Stimulated activated CD8-positive, alpha-beta memory T cell treated with anti-CD3 and anti-CD28 coated beads, Interleukin-4, amount 100 ng/mL, for 24 hours (primary cell): ENCODE results near the gene NEK5.
"Not testable (repeated sequence)": the region's sequence is repeated elsewhere in the genome, so short reads cannot be mapped to it uniquely, and the experiment has no call there.

ENCODE experiments used
- DNase-seq: peaks from one replicate; pipeline ENCODE4 v3.0.0-alpha.2; 2020; ENCODE audit warnings: low read depth

The NEK5 gene

DNA sequence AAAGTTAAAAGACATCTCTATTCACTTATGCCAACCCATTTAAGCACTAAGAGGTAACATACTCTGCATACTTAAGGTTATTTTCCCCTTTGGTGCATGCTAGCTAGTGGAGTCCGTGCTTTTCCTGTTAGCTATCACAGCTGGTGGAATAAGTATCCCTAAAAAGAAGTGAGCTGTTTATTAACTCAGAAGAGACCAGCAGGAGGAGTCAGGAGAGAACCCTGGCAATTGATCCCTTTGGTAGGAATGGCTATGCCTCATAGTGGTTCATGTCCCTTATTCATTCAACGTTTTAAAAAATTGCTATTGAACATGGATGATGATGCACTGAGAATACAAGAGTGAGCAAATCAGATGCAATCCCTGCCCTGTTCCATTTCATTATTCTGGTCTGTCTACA, 12.4 kb upstream of the NEK5 start:
- DNase-seq: no peak

DNA sequence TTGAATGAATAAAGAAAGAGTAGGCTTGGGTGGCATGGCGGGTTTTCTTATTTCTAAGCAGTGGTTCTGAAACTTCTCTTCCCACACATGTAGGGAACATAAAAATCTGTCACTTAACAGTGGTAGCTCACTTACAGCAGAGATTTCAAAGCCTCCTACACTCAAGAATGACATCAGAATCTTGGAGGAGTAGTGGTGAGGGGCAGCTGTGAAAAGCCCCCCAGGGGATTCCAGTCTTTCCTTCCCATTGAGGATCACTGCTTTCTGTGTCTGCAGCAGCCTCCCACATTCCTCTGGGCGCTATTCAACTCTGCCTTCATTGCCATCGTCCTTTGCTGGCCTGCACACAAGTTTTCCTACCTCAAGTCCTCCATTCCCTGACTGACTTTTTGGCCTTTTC, 8.6 kb upstream of the NEK5 start:
- DNase-seq: no peak

DNA sequence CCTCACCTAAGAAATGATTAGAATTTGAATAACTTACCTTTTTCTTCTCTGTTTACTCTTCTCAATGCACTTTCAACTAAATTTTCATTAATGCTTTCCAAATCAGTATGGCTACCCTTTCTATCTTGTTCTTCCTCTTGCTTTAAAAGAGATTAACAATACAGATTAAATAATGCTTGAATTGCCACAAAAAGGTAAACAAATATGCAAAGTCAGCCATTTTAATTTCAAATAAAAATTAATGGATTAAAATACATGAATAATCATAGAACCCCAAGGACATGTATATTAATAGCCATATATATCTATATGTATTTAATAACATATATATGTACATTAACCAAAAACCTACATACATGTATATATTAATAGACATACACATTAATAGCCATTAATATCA, 7.9 kb upstream of the NEK5 start:
- DNase-seq: no peak

DNA sequence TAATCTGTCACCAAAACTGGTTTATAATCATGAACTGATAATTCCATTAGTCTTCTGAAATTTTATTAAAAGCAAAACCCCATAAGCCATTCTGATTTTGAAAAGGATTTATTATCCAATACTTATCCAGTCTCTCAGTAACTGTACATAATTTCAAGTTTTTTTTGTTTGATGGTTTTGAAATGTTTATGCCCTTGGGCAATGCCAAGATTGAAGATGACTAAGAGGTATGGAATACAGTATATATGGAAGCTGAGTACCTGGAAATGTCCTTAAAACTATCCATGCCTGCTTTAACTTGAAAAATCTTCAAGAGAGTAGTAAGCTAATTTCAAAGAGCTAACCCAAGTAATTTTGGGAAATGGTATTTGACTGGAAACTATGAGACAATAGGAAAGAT, 1.8 kb upstream of the NEK5 start:
- no peak for DNase-seq

DNA sequence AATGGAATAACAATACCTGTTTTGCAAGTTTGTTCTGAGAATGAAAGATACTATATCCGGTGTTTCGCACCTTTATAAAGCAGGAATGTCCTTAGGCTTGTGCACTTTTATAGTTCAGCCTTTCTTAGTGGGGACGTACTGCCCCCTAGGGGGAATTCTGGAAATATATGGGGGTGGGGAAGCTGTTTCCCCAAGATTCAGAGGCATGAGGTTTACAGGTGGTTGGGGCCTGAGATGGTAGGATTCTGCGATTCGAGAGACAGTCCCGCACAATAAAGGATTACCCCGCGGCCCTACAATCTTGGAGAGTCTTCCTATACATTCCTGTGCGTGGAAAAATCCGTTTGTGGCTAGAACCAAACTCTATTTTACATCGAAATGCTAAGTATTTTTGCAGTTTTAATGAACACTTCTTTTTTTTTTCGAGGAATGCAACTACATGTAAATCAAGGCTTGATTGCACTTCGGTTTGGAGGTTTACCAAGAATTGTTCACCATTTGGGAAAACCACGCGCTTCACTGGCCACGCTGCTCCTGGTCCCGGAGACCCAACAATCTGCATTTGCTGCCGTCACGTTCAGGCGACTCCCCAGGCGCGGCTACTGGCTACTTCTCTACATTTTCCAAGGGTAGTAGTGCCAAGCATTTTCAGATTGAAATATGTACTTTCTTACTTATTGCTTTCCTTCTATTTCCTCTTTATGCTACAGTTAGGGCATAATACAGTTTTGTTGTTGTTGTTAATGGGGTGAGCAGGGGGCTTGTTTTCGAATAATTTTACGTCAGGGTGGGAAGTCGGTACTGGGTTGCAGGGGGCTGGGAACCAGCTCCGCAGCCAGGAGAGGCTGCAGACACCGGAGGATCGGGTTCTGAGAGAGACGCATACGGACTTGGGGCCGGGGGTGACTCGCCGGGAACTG, 830 bp downstream of the NEK5 start:
- peak; percentile 15 for DNase-seq

DNA sequence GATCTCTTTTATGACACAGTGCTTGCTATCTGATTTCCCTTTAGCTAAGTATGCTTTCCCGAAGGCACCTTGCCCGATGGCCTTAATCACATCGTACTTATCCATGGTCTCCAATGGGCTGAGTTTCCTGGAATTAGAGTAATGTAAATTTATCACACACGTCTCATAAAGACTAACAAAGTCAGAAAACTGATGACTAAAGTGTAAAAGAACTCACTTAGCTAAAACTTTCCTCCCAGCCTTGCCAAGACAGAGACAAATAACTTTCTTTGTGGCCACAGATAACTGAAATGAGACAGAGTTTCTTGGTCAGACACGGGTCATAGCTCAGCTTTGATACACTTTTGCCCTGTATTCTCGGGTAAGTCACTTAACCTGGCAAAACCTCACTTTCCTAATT, 1.5 kb downstream of the NEK5 start:
- no peak for DNase-seq

DNA sequence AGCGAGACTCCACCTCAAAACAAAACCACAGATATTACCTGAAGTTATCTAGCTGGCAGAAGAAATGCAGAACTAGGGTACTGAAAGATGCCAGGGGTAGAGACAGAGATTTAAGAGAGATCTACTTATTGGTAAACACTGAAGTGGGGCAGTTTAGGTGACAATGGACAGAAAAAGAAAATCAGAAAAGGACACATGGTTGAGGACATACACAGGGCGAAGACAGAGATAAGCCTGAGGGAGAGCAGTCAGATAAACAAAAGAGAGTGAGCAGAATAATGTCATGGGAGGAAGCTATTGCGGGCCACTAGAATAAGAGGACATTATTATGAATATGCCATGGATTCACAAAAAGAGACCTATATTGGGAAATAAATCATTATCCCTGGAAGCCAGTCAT, 3.3 kb downstream of the NEK5 start:
- no peak for DNase-seq

DNA sequence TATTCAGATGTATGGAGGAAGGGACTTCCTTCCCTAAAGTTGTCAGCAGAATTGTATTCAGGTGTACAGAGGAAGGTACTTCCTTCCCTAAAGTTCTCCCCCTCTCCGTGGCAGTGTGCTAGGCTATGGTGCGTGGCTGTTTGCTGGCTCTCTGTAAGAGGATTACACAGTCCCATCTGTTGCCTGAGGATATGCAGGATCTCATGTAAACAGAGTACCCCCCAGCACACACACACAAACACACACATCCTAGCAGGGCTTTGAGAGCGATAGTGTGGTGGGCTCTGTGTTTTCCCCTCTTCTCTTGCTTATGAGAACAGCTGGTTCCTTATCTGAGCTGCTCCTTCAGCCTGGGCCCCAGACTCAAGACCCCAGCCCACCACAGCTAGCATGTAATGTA, 10.3 kb downstream of the NEK5 start:
- no peak for DNase-seq

DNA sequence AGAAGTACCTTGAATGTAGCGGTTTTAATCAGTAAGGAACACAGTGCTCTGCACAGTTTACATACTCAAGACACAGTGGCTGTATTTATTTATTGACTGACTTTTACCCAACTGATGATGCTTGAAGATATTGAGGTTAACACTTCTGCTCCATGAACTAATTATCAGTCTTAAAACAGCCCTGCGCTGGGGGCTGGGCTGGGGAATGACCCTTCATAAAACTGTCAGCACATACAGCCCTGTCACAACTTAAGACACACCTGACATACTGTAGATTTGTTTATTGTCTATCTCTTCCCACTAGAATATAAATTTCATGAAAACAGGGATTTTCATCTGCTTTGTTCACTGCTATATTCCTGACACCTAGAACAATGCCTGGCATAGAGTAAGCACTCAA, 10.8 kb downstream of the NEK5 start:
- DNase-seq: no peak

DNA sequence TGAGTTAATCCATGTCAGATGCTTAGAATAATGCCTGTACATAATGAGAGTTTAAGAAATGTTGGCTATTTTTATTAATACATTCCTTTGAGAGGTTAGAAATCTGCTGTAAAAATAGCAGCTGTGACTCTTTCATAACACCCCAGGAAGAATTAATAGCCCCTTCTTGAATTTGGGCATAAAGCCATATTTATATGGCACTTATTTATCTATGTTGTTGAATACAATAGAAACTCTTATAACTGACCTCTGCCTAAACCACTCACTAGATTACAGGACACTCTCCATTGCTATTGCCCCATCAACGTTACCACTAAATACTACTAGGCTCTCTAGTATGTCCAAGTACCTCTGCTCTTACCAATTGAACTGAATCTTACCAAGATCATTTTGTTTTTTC, 16.3 kb downstream of the NEK5 start:
- DNase-seq: no peak

DNA sequence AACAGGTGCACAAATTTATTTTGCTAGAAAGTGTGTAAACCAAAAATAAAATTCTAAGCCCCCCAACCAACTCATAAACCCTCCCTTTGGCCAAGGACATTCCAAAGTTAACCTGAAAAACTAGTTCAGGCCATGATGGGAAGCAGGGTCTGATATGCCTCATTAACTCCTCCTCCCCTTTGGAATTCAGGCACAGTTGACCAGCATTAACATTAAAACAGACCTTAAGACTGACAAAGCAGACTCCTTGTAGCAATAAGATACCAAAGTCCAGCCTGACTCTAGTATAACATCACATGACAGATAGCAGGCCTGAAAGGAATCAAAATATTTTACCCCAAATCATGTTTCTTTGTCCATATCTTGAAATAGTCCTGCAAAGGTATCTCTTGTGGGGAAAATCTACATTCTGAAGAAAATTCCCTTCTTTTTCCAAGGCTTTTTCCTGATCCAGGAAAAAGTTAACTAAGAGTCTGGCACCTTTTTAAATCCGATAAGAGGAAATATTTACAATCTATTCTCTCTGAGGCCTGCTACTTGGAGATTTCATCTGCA, 19.7 kb downstream of the NEK5 start:
- no peak for DNase-seq

DNA sequence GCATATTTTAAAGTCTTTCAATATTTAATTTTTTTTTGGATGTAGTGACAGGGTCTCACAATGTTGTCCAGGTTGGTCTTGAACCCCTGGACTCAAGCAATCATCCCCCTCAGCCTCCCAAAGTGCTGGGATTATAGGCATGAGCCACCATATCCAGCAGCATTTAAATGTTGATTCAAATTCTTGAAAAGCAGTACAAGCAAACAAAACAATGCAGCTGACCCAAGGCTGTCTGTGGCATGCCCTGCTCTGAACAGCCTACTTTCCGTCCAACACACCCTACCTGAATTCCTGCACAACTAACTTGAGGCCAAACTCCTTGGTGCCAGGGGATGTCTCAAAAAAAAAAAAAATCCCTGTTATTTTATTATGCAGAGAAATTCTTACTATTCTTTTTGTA, 23.0 kb downstream of the NEK5 start:
- DNase-seq: no peak

DNA sequence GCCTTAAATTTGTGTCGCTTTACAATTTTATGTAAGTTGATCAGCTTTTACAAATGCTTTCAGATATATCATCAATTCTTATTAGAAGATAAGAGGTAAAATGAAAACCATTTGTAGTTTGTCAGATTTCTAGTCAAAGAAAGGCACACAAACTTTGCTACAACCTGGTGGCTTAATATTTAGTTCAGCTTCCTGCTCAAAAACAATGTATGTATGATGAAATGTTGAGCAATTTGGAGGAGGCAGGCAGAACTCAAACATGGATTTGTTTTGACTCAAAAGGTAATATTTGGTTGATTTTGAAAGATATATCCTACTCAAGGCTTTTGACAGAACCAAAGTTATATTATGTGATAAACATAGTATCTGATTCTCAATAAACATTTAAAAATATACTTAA, 24.2 kb downstream of the NEK5 start:
- DNase-seq: no peak

DNA sequence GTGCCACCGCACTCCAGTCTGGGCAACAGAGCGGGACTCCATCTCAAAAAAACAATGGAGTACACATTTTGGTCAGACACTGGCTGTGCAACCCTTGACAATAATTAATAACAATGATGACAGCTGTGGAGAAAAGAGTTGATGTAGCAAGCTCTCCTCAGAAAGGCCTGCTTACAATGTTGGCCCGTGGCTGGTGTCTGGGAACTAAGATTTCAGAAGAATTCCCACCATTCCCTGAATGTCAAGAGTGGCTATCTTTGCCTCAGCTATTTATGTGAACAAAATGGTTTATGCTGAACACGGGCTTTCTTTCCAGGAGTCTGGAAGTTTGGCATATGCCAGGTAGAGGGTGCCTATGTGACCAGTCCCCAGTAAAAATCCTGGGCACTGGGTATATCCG, 25.5 kb downstream of the NEK5 start:
- DNase-seq: no peak

DNA sequence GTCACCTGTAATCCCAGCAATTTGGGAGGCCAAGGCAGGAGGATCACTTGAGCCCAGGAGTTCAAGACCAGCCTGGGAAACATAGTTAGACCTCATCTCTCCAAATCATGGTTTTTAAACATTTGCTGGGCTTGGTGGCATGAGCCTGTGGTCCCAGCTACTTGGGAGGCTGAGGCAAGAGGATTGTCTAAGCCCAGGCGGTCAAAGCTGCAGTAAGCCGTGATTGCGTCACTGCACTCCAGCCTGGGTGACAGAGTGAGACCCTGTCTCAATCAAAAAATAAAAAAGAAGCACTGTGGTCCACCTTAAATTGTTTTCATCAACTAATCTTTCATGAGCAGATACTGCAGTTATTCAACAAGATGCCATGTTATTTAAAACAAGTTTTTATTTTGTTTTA, 26.4 kb downstream of the NEK5 start:
- DNase-seq: not testable (repeated sequence)

DNA sequence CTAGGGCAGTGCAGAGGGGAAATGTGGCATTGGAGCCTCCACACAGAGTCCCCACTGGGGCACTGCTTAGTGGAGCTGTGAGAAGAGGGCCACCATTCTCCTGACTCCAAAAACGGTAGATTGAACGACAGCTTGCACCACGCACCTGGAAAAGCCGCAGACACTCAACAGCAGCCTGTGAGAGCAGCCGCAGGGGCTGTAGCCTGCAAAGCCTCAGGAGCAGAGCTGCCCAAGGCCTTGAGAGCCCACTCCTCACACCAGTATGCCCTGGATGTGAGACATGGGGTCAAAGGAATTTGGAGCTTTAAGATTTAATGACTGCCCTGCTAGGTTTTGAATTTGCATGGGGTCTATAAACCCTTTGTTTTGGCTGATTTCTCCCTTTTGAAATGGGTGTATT, 31.7 kb downstream of the NEK5 start:
- DNase-seq: no peak

DNA sequence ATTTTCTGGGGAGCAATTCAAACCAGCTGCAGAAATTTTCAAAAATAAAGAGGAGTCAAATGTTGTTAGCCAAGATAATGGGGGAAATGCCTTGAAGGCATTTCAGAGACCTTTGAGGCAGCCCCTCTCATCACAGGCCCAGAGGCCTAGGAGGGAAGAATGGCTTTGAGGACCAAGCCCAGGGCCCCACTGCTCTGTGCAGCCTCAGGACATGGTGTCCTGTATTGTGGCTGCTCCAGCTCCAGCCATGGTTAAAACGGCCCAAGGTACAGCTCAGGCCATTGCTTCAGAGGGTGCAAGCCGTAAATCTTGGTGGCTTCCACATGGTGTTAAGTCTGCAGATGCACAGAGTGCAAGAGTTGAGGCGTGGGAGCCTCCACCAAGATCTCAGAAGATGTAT, 32.1 kb downstream of the NEK5 start:
- no peak for DNase-seq

DNA sequence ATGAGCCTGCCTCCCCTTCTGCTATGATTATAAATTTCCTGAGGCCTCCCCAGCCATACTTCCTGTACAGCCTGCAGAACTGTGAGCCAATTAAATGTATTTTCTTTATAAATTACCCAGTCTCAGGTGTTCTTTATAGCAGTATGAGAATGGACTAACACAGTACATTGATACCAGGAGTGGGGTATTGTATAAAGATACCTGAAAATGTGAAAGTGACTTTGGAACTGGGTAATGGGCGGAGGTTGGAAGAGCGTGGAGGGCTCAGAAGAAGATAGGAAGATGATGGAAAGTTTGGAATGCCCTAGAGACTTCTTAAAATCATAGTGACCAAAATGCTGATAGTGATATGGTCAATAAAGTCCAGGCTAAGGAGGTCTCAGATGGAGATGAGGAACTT, 32.8 kb downstream of the NEK5 start:
- no peak for DNase-seq

DNA sequence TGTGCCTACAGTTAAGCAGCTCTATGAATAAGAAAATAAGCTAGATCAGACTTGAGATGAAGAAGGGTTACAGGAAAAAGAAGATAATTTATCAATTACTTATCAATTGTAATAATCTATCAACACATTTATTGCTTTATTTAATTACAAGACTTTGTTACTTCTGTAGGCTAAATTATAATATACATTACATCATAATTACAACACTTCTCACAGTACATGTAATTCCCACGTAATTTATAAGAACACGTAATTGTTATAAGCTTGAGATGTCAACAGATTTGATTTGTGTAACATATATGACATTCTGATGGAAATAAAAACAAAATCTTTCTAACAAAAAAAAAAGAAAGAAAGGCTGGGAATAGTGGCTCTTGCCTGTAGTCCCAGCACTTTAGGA, 36.8 kb downstream of the NEK5 start:
- DNase-seq: no peak

DNA sequence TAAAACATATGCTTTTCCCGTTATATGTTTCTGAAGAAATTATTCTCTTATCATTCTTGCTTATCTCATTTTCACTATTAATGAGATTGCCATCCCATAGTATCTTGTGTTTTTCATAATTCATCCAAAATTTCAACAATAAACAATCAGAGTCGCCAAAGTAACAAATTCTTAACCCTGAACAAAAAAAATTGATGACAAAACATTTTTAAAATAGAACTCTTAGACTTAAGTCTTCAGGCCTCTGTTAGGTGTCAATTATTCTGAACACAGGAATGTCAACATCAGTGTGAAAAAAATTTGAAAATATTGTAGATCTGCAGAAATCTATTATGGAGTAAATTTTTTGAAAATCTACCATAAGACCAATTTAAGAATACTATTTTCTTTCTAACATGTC, 37.4 kb downstream of the NEK5 start:
- no peak for DNase-seq

DNA sequence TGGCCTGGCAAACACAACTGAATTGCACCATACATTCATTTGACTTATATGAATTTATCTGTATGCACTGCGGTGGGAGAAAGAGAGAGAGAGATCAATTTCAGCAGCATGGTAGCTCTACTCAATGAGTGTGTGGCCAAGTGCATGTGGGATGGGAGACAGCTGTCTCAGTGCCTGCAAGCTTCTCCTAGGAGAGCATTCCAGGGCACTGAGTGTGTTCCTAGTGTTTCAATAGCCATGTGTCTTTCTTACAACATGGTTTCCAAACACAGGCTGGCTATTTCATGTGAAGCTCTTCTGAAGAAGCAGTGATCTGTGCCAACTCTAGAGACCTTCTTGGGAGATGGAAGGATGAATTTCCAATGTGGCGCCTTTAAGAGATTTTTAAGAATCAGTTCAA, 43.5 kb downstream of the NEK5 start:
- DNase-seq: no peak

DNA sequence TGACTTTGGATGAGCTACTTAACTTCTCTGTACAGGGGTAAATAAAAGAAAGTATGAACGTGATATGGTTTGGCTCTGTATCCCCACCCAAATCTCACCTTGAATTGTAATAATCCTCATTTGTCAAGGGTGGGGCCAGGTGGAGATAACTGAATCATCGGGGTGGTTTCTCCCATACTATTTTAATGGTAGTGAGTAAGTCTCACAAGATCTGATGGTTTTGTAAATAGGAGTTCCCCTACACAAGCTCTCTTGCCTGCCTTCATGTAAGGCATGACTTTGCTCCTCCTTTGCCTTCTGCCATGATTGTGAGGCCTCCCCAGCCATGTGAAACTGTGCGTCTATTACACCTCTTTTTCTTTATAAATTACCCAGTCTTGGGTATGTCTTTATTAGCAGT, 43.9 kb downstream of the NEK5 start:
- DNase-seq: not testable (repeated sequence)

DNA sequence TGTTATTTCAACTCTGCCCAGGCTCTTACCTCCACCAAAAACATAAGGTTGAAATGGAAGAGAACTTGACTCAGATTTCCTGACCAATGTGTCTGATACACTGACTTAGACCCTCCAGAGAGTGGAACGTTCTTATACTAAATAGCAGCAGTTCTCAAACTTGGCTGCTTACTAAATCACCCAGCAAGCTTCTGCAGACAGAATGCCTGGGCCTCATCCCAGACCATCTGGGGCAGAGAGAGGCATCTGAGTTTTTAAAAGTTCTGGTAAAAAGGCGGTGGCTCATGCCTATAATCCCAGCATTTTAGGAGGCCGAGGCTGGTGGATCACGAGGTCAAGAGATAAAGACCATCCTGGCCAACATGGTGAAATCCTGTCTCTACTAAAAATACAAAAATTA, 46.3 kb downstream of the NEK5 start:
- no peak for DNase-seq

DNA sequence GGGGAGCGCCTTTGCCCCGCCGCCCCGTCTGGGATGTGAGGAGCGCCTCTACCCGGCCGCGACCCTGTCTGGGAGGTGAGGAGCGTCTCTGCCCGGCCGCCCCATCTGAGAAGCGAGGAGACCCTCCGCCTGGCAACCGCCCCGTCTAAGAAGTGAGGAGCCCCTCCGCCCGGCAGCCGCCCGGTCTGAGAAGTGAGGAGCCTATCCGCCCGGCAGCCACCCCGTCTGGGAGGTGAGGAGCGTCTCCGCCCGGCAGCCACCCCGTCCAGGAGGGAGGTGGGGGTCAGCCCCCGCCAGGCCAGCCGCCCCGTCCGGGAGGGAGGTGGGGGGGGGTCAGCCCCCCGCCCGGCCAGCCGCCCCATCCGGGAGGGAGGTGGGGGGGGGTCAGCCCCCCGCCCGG, 49.0 kb downstream of the NEK5 start:
- not testable (repeated sequence) for DNase-seq
